Measurements from ENCODE around the gene BAHD1. TPM values are rescaled to one million over a fixed set of nuclear protein-coding genes. Genes with fewer than 3 reads are reported as not detected.

Gene BAHD1
- total RNA-seq, 2 donors from 2014 or later, result 30.2 to 32.1 TPM

DNA sequence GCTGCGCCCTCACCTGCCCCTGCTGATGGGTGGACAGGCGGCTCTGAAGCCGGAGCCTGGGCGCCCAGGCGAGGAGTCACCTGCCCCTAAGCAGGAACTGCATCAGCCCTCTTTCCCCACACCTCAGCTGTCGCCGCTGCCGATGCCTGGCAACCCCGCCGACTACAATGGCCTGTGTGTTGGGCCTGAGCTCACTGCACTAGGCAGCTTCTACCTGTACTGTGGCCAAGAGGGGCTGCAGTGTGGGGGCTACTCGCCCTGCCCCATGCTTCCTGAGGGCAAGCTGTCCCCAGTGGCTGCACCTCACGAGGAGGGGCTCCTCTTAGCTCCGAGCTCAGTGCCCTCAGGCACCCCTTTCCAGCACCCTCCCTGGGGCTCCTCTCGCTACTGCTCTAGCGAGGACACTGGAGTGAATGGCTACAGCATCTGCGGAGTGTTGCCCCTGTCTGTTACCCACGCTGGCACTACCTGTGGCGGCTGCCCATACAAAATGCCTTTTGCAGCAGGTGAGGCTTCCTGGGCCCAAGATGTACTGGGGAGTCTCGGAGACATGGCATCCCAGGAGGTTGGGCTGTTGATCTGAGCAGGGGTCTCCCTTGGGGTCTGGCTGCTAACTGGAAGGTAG, 18.8 kb downstream of the BAHD1 start:
- DNase-seq, result no peak
- Mint-ChIP-seq H3K36me3 (ENCODE audit: low read depth) (no peaks in the 10 kb centered on the region), H3K27me3 (no peaks in the 10 kb centered on the region), H3K27ac (peak overlapping the region; percentile 2), H3K4me3 (no peak overlapping the region), H3K4me1 (peaks cover 27% of the 10 kb centered on the region)
- ATAC-seq, result no peak
- no peaks in the 10 kb centered on the region for H3K9me3 ChIP-seq (ENCODE audit: control insufficient read depth, low read length, poor library complexity, severe bottlenecking)

DNA sequence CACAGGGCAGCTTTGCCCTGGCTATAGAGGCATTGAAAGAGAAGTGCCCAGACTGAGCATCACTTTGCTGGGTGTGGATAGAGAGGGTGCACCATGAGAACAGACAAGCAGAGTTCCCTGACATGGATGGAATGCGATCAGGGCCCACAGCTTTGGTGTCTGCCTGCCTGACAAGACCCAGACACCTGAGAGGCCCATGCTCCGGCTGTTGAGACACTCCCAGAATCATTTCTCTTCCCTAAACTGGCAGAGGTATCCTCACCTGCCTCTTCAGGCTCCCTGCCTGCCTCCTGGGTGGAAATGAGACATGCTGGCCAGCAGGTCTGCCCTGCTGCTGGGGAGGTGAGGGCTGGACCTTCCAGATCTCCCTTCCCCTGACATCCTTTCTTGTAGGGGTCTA, 19.7 kb downstream of the BAHD1 start:
- no peak for DNase-seq

DNA sequence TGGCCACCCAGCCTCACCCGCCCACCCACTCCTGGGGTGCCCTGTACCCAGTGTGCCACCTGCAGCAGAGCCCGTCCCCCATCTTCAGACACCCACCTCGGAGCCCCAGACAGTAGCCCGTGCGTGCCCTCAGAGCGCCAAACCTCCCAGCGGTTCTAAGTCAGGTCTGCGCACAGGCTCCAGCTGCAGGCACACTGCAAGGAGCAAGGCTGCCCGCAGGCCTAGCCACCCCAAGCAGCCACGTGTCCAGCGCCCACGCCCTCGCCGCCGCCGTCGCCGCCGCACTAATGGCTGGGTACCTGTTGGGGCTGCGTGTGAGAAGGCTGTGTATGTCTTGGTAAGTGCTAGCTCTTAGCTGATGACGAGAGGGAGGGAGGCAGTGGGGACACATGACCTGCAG, 21.2 kb downstream of the BAHD1 start:
- Mint-ChIP-seq H3K27ac (no peak overlapping the region), H3K27me3 (no peaks in the 10 kb centered on the region), H3K36me3 (ENCODE audit: low read depth) (no peaks in the 10 kb centered on the region), H3K4me1 (peaks cover 16% of the 10 kb centered on the region), H3K4me3 (no peak overlapping the region)
- ATAC-seq (no peak), DNase-seq (no peak)
- H3K9me3 ChIP-seq (ENCODE audit: control insufficient read depth, low read length, poor library complexity, severe bottlenecking), result no peaks in the 10 kb centered on the region

More for the DNA sequence above, 19.7 kb downstream of the BAHD1 start:
- no peaks in the 10 kb centered on the region for H3K27me3 Mint-ChIP-seq
- H3K9me3 ChIP-seq (ENCODE audit: control insufficient read depth, low read length, poor library complexity, severe bottlenecking), result no peaks in the 10 kb centered on the region
- H3K36me3 Mint-ChIP-seq (ENCODE audit: low read depth), result no peaks in the 10 kb centered on the region
- peaks cover 19% of the 10 kb centered on the region for H3K4me1 Mint-ChIP-seq
- no peak for ATAC-seq
- H3K4me3 Mint-ChIP-seq, result no peak overlapping the region
- no peak overlapping the region for H3K27ac Mint-ChIP-seq

DNA sequence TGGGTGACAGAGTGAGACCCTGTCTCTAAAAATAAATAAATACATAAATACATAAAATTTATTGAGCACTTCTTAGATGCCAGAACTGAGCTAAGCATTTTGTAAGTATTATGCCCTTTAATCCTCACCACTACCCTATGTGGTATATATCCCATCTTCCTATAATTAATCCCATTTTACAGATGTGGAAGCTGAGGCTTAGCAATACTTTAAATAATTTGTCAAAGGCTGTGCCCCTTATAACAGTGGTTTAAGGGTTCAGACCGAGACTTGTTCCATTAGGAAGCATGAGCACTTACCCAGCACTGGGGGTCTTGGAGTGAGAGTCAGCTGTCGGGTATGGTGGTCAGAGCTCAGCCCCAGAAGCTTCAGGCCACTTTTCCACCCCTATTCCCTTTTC, 22.5 kb downstream of the BAHD1 start:
- no peaks in the 10 kb centered on the region for H3K9me3 ChIP-seq (ENCODE audit: control insufficient read depth, low read length, poor library complexity, severe bottlenecking)
- no peaks in the 10 kb centered on the region for H3K27me3 Mint-ChIP-seq
- DNase-seq, result no peak
- peaks cover 8% of the 10 kb centered on the region for H3K4me1 Mint-ChIP-seq
- H3K27ac Mint-ChIP-seq, result no peak overlapping the region
- ATAC-seq, result no peak
- H3K36me3 Mint-ChIP-seq (ENCODE audit: low read depth), result no peaks in the 10 kb centered on the region
- H3K4me3 Mint-ChIP-seq, result no peak overlapping the region

DNA sequence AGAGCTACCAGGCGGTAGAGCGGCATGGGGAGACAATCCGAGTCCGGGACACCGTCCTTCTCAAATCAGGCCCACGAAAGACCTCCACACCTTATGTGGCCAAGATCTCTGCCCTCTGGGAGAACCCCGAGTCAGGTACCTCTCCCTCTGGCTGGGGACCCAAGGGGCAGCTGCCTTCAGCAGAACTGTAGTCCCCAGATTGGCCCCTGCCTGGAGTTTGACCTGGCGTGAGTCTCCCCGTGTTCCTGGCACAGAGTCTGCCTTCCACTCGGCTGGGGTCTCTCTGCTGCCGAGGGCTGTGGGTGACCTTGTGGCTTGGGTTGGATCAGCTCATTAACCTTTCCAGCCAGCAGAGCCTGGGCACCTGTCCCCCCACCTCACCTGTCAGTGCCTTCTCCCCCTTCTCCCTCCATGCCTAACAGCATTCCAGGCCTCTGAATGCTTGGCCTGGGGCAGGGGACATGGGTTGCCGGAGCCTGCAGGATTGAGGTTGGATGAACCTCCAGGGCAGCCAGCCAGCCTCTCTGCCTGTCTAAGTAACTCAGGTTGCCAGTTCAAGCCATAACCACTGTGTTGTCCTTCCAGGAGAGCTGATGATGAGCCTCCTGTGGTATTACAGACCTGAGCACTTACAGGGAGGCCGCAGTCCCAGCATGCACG, 23.3 kb downstream of the BAHD1 start:
- Mint-ChIP-seq H3K27me3 (no peaks in the 10 kb centered on the region), H3K36me3 (ENCODE audit: low read depth) (no peaks in the 10 kb centered on the region), H3K4me3 (no peak overlapping the region), H3K27ac (no peak overlapping the region), H3K4me1 (peaks cover 8% of the 10 kb centered on the region)
- ATAC-seq (no peak), DNase-seq (no peak)
- no peaks in the 10 kb centered on the region for H3K9me3 ChIP-seq (ENCODE audit: control insufficient read depth, low read length, poor library complexity, severe bottlenecking)

DNA sequence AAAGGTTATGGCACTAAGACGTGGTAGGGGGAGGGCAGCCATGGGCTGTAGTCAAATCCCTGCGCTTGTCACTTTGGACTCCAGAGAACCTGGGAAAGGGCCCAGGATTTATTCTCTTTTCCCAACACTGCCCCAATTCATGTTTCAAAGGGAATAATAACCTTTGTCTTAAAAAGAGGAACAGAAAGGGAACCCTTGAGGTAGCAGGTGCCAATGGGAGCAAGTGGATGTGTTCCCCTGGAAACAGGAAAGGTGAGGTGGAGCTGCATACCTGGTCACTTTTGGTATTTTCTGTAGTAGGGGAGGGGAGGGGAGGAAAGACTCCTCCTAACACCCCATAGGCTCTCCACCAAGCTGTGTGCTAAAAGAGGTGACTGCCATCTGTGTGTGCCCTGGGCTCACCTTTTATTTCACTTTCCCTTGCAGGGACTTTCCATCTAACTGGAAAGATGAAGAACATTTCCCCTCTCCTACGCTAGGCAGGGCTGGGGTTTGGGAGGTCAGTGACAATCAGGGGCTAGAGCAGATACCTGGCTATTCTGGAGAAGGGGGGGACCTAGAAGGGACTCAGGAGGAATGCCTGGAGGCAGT, 23.9 kb downstream of the BAHD1 start:
- no peaks in the 10 kb centered on the region for H3K27me3 Mint-ChIP-seq
- no peak overlapping the region for H3K4me3 Mint-ChIP-seq
- no peak for DNase-seq
- peaks cover 7% of the 10 kb centered on the region for H3K4me1 Mint-ChIP-seq
- no peaks in the 10 kb centered on the region for H3K36me3 Mint-ChIP-seq (ENCODE audit: low read depth)
- H3K9me3 ChIP-seq (ENCODE audit: control insufficient read depth, low read length, poor library complexity, severe bottlenecking), result no peaks in the 10 kb centered on the region
- no peak overlapping the region for H3K27ac Mint-ChIP-seq
- no peak for ATAC-seq

DNA sequence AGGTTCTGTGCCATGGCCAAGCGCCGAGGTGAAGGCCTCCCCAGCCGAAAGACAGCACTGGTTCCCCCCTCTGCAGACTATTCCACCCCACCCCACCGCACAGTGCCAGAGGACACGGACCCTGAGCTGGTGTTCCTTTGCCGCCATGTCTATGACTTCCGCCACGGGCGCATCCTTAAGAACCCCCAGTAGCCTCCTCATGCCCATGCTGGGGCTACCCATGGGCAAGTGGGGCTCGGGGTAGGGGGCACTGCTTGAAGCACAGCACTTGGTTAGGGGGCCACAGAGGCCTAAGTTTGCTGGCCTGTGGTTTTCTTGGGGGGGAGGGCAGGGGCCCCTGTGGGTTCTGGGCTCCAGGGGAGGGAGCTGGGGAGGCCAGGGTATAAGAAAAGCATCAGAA, 25.2 kb downstream of the BAHD1 start:
- Mint-ChIP-seq H3K27me3 (no peaks in the 10 kb centered on the region), H3K4me1 (peaks cover 10% of the 10 kb centered on the region), H3K4me3 (no peak overlapping the region), H3K27ac (no peak overlapping the region), H3K36me3 (ENCODE audit: low read depth) (no peaks in the 10 kb centered on the region)
- H3K9me3 ChIP-seq (ENCODE audit: control insufficient read depth, low read length, poor library complexity, severe bottlenecking), result no peaks in the 10 kb centered on the region
- DNase-seq (no peak), ATAC-seq (no peak)

DNA sequence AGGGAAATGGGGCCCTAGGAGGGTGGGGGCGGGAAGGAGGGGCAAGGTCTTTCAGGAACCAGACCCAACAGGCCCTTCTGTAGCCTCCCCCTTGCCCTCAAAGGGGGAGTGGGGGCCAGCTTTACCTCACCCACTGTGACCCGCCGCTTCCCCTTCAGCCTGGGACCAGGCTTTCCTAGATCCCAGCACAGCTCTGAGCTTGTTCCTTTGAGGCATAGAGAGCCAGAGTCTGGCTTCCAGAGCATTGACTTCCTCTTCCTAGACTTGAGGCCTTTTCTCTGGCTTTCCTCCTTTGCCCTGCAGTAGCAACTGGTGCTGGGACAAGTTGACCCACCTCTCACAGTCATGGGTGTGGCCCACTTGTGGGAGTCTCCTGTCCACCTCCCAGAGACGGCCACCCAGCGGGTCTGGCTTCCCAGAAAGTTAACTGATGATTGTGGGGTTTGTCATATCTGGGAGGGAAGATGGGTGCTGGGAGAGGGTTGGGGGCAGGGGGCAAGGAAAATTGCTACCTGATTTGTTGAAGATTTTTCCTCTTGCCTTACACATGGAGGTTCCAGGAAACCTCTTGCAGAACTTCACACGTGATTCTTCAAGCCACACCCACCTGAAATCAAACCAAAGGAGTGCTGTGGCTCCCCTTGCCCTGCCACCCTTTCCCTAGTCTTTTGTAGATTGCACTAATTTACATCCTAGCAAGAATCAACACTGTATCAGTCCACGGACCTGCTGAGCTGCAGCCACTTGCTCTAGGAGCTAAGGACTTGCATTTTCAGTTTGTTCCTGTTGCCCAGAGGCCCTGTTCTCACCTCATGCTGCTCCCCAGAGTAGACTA, 25.9 kb downstream of the BAHD1 start:
- no peak for ATAC-seq
- no peak overlapping the region for H3K4me3 Mint-ChIP-seq

DNA sequence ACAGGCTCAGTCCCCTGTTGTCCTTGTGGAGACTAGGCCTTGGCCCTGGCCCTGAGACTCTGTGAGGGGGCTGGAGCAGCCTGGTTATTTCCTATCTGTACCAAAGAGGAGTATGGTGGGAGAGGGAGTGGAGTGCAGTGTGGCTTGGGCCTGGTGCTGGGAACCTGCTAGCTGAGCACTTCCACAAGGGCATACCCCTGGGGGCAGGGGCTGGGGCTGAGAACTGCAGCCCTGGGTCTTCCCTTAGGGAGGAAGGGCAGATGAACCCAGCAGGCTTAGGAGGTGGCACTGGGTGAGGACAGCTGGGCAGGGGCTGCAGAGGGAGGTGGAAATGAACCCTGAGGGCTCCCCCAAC, 26.5 kb downstream of the BAHD1 start:
- DNase-seq (no peak), ATAC-seq (no peak)
- no peak overlapping the region for H3K4me3 Mint-ChIP-seq
- no peaks in the 10 kb centered on the region for H3K36me3 Mint-ChIP-seq (ENCODE audit: low read depth)
- H3K9me3 ChIP-seq (ENCODE audit: control insufficient read depth, low read length, poor library complexity, severe bottlenecking), result no peaks in the 10 kb centered on the region
- H3K4me1 Mint-ChIP-seq, result peaks cover 17% of the 10 kb centered on the region
- peak overlapping the region; percentile 72 for H3K27ac Mint-ChIP-seq
- no peaks in the 10 kb centered on the region for H3K27me3 Mint-ChIP-seq

More for the DNA sequence above, 25.9 kb downstream of the BAHD1 start:
- Mint-ChIP-seq H3K27me3 (no peaks in the 10 kb centered on the region), H3K36me3 (ENCODE audit: low read depth) (no peaks in the 10 kb centered on the region), H3K27ac (peak overlapping the region; percentile 72), H3K4me1 (peaks cover 12% of the 10 kb centered on the region)
- no peaks in the 10 kb centered on the region for H3K9me3 ChIP-seq (ENCODE audit: control insufficient read depth, low read length, poor library complexity, severe bottlenecking)
- DNase-seq, result no peak

DNA sequence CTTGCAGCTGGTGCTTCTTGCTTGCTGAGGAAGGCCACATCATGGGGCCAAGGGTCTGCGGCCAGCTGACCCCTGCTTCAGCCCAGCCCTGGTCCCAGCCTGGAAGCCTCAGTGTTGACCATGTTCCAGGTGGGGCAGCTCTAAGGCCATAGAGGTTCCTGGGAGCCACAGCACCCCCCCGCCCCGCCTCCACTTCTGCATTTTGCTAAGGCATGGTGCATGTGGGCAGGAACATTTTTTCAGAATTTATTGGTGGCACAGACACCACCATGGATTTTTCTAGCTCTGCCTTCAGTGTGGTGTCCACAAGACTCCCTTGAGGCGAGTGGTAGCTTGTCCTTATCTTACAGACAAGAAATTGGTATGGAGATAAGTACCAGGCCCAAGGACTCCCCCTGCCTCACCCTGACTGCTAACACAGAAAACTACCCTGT, 28.2 kb downstream of the BAHD1 start:
- H3K4me3 Mint-ChIP-seq, result no peak overlapping the region
- no peaks in the 10 kb centered on the region for H3K9me3 ChIP-seq (ENCODE audit: control insufficient read depth, low read length, poor library complexity, severe bottlenecking)
- ATAC-seq (no peak), DNase-seq (no peak)
- no peaks in the 10 kb centered on the region for H3K36me3 Mint-ChIP-seq (ENCODE audit: low read depth)
- H3K4me1 Mint-ChIP-seq, result peaks cover 17% of the 10 kb centered on the region
- H3K27ac Mint-ChIP-seq, result peak overlapping the region; percentile 73
- H3K27me3 Mint-ChIP-seq, result no peaks in the 10 kb centered on the region

DNA sequence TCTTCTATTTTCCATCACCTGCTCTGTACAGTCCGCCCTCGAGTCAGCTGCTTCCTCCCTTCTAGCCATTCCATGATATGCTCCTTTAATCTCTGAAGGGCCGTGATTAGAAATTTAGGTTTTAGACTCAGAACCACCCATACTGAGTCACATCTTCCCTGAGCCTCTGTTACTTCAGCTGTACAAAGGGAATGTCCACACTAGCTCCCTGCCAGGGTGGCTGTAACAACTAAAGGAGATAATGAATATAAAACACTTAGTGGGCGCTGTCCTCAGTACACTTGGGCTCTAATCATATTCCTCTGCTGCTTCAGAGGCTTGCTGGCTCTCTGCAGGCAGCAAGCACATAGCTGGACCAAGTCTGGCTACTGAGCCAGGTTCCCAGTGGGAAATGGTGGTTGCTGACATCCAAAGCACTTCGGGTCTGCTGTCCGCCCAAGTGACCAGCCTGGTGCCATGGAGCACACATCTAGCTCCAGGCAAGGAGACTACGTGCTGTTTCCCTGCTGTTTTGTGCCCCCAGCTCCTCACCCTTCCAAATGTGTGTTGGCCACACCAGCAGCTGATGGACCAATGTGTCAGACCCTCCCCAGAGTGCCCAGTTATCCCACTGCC, 29.1 kb downstream of the BAHD1 start:
- no peak for DNase-seq

DNA sequence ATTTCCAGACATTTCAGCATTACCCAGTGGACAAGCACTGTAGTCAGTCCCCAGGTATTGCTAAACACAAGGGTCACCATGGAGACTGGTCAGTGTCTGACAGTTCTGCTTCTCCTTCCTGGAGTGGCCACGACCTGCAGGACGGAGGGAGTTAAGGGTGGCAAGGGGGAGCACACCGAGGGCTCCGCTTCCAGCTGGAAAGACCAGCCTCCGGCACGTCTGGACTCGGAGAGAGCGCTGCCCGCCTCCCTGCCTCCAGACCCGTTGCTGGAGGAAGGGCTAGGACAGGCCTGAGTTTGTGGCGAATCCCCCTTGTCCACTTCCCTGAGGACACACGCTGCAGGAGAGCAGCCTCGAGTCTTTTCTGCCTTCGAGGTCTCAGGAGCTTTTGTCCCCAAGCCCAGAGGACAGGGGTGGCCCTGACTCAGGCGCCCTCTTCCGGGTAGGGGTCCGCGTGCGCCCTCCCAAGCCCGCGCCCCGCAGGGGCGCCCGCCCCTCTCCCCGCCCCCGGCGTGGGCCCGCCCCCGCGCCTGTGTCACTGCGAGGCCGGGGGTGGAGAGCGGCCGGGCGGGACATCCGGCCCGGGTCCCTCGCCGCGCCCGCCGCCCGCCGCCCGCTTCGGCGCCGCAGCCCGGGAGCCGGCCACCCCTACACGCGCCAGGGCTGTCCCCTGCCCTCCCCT, 29.8 kb downstream of the BAHD1 start, which contains the start of gene CHST14:
Gene CHST14, plus strand, starts transcription at position 562 of the 682 bp plus-strand sequence. CDS start 230 bp downstream, outside the sequence.
- no peaks in the 10 kb centered on the region for H3K9me3 ChIP-seq (ENCODE audit: control insufficient read depth, low read length, poor library complexity, severe bottlenecking)
- Mint-ChIP-seq H3K27me3 (no peaks in the 10 kb centered on the region), H3K4me3 (peak within 1 kb of the TSS; percentile 90), H3K36me3 (ENCODE audit: low read depth) (no peaks in the 10 kb centered on the region), H3K27ac (peak within 1 kb of the TSS; percentile 73), H3K4me1 (peaks cover 17% of the 10 kb centered on the region)
- DNase-seq (peak; percentile 38 to 69 (median 63)), ATAC-seq (peak; percentile 83)

More for the DNA sequence above, 29.1 kb downstream of the BAHD1 start:
- peak overlapping the region; percentile 73 for H3K27ac Mint-ChIP-seq
- H3K36me3 Mint-ChIP-seq (ENCODE audit: low read depth), result no peaks in the 10 kb centered on the region
- peak overlapping the region; percentile 70 for H3K4me3 Mint-ChIP-seq
- no peak for ATAC-seq
- H3K9me3 ChIP-seq (ENCODE audit: control insufficient read depth, low read length, poor library complexity, severe bottlenecking), result no peaks in the 10 kb centered on the region
- H3K4me1 Mint-ChIP-seq, result peaks cover 17% of the 10 kb centered on the region
- no peaks in the 10 kb centered on the region for H3K27me3 Mint-ChIP-seq

Data from T-helper 17 cell (primary cell).